Measurements from ENCODE around the gene SDK1.

- TF ChIP-seq POLR2A (IDR thresholded peaks at IDR 0.05) = no peak
- TF ChIP-seq, protein P1, sequence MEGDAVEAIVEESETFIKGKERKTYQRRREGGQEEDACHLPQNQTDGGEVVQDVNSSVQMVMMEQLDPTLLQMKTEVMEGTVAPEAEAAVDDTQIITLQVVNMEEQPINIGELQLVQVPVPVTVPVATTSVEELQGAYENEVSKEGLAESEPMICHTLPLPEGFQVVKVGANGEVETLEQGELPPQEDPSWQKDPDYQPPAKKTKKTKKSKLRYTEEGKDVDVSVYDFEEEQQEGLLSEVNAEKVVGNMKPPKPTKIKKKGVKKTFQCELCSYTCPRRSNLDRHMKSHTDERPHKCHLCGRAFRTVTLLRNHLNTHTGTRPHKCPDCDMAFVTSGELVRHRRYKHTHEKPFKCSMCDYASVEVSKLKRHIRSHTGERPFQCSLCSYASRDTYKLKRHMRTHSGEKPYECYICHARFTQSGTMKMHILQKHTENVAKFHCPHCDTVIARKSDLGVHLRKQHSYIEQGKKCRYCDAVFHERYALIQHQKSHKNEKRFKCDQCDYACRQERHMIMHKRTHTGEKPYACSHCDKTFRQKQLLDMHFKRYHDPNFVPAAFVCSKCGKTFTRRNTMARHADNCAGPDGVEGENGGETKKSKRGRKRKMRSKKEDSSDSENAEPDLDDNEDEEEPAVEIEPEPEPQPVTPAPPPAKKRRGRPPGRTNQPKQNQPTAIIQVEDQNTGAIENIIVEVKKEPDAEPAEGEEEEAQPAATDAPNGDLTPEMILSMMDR (IDR thresholded peaks at IDR 0.05) = no peak
Observed at GRCh38 chr7:3280445-3280844, 20.6 kb upstream of the SDK1 start.
